ENCODE results near the gene ITGB2.

ITGB2 gene

DNA sequence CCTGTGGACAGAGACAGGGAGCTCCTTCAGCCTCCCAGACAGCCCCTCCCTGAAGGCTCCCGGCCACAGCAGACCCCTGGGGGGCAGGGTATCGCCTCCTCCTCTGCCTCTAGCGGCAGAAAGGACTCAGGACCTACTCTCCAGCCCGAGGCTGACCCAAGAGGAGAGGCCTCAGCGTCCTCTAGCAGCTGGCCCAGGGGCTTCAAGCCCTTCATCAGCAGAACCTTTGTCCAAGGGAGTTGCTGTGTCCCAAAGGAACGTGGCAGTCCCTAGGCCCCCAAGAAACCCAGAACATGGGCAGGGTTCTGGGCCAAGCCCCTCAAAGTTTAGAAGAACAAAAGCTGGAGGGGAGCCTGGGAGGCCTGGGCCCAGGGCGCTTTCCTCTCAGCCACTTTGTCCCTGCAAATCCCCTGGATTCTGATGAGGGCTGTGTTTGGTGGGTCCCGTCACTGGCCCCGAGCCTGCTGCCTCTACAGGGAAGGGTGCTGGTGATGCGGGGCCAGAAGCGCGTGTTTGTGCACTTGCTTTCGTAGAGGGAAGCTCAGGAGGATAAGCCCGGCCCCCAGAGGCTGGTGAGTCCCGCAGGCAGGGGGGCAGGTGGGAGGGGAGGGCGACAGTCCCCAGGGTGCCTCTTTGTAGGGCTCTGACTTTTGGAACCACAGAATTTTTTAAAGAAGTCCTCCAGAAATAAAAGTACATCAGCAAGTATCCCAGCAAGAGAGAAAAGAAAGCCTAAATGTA, 13.3 kb downstream of the ITGB2 start:
- Histone ChIP-seq H3K4me1 (ENCODE audit: insufficient read depth, poor library complexity, severe bottlenecking) (peaks cover 15% of the 10 kb centered on the region), H3K4me3 (ENCODE audit: severe bottlenecking) (no peak overlapping the region), H3K27ac (ENCODE audit: poor library complexity, severe bottlenecking) (no peak overlapping the region), H3K9me3 (ENCODE audit: severe bottlenecking) (no peaks in the 10 kb centered on the region), H3K27me3 (ENCODE audit: insufficient read depth, poor library complexity, severe bottlenecking) (no peaks in the 10 kb centered on the region), H3K36me3 (ENCODE audit: low read depth) (no peaks in the 10 kb centered on the region)
- no peak for DNase-seq (ENCODE audit: low spot score)
- TF ChIP-seq, protein P1, sequence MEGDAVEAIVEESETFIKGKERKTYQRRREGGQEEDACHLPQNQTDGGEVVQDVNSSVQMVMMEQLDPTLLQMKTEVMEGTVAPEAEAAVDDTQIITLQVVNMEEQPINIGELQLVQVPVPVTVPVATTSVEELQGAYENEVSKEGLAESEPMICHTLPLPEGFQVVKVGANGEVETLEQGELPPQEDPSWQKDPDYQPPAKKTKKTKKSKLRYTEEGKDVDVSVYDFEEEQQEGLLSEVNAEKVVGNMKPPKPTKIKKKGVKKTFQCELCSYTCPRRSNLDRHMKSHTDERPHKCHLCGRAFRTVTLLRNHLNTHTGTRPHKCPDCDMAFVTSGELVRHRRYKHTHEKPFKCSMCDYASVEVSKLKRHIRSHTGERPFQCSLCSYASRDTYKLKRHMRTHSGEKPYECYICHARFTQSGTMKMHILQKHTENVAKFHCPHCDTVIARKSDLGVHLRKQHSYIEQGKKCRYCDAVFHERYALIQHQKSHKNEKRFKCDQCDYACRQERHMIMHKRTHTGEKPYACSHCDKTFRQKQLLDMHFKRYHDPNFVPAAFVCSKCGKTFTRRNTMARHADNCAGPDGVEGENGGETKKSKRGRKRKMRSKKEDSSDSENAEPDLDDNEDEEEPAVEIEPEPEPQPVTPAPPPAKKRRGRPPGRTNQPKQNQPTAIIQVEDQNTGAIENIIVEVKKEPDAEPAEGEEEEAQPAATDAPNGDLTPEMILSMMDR (IDR thresholded peaks at IDR 0.05; ENCODE audit: poor library complexity, severe bottlenecking), result no peak
- no peak for ATAC-seq (ENCODE audit: low read depth)

DNA sequence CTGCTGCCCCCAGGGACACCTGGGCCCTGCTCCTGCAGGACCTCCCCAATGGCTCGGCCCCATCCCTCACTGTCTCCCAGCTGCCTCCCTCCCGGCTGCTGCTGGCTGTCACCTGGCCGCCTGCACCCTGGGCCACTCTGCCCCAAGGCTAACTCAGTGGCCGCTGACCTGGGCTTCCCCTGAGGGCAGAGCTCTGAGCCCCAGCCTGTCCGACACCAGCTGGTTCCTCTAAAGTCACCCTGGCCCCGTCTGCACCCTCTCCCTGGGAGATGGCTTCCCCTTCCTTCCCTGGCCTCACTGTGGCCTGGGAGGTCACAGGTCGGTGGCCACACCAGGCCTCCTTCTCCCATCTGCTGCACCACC, 15.0 kb downstream of the ITGB2 start:
- ATAC-seq (ENCODE audit: low read depth) (no peak), DNase-seq (ENCODE audit: low spot score) (no peak)
- H3K9me3 ChIP-seq (ENCODE audit: severe bottlenecking), result no peaks in the 10 kb centered on the region
- no peak overlapping the region for H3K4me3 ChIP-seq (ENCODE audit: severe bottlenecking)
- TF ChIP-seq, protein P1 (IDR thresholded peaks at IDR 0.05; ENCODE audit: poor library complexity, severe bottlenecking), result no peak
- no peak overlapping the region for H3K27ac ChIP-seq (ENCODE audit: poor library complexity, severe bottlenecking)
- H3K36me3 ChIP-seq (ENCODE audit: low read depth), result no peaks in the 10 kb centered on the region
- no peaks in the 10 kb centered on the region for H3K4me1 ChIP-seq (ENCODE audit: insufficient read depth, poor library complexity, severe bottlenecking)
- H3K27me3 ChIP-seq (ENCODE audit: insufficient read depth, poor library complexity, severe bottlenecking), result no peaks in the 10 kb centered on the region

DNA sequence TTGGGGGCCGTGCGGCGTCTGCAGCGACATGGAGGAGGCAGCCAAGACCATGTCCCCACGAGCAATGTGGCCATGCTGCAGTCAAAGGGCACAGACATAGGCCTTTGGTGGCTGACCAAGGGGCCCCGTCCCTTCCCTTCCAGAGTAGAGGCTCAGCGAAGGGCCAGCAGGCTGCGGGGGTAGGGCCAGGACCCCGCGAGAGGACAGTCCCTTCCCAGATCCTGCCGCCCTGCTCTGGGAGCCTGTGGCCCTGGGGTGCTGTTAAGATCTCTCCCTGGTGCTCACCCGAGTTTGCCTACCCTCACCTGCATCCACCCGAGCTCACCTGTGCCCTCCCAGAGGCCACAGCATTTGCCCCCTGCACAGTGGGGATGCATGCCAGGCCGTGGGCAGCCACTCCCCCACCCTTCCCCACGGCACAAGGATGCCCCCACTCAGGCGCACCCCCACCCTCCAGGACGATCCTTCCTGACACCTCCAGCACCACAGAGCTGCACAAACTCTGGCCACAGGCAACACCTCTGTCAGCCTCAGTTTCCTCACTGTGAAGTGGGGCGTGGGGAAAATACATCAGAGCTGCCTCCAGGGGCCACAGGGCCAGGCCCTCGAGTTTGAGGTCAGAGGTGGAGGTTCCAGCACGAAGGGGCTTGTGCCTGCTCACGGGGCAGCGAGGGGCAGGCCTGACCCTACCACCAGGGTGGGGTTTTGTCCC, 15.5 kb downstream of the ITGB2 start:
- TF ChIP-seq, protein P1 (IDR thresholded peaks at IDR 0.05; ENCODE audit: poor library complexity, severe bottlenecking), result no peak
- ATAC-seq (ENCODE audit: low read depth), result no peak
- no peak overlapping the region for H3K4me3 ChIP-seq (ENCODE audit: severe bottlenecking)
- H3K27me3 ChIP-seq (ENCODE audit: insufficient read depth, poor library complexity, severe bottlenecking), result no peaks in the 10 kb centered on the region
- no peaks in the 10 kb centered on the region for H3K4me1 ChIP-seq (ENCODE audit: insufficient read depth, poor library complexity, severe bottlenecking)
- H3K27ac ChIP-seq (ENCODE audit: poor library complexity, severe bottlenecking), result no peak overlapping the region
- DNase-seq (ENCODE audit: low spot score), result no peak
- H3K9me3 ChIP-seq (ENCODE audit: severe bottlenecking), result no peaks in the 10 kb centered on the region
- no peaks in the 10 kb centered on the region for H3K36me3 ChIP-seq (ENCODE audit: low read depth)

- no peaks in the 10 kb centered on the region for H3K9me3 ChIP-seq (ENCODE audit: severe bottlenecking)
- no peak overlapping the region for H3K27ac ChIP-seq (ENCODE audit: poor library complexity, severe bottlenecking)
- DNase-seq (ENCODE audit: low spot score) (no peak), ATAC-seq (ENCODE audit: low read depth) (no peak)
- TF ChIP-seq, protein P1 (IDR thresholded peaks at IDR 0.05; ENCODE audit: poor library complexity, severe bottlenecking), result no peak
- no peak overlapping the region for H3K4me3 ChIP-seq (ENCODE audit: severe bottlenecking)
- no peaks in the 10 kb centered on the region for H3K4me1 ChIP-seq (ENCODE audit: insufficient read depth, poor library complexity, severe bottlenecking)
- no peaks in the 10 kb centered on the region for H3K27me3 ChIP-seq (ENCODE audit: insufficient read depth, poor library complexity, severe bottlenecking)
- no peaks in the 10 kb centered on the region for H3K36me3 ChIP-seq (ENCODE audit: low read depth)
Measured at GRCh38 chr21:44904141-44904923, 16.4 kb downstream of the ITGB2 start.

Measured in RWPE2 (cell line).